Central memory CD8-positive, alpha-beta T cell (primary cell): ENCODE data around the gene BRINP2.

ENCODE experiments used
- ATAC-seq: fragments of 150-1000 bp; cut with Tn5 transposase; replicated peaks from 2 replicates; pipeline ENCODE4 v1.10.0; 2022; ENCODE audit warnings: mild to moderate bottlenecking, moderate FRiP score, moderate number of reproducible peaks; ENCODE audit not compliant: poor library complexity, severe bottlenecking; ENCODE audit errors: extremely low read depth
- DNase-seq, 2 donors: peaks; one replicate each; pipeline ENCODE4 v3.0.0; 2021; ENCODE audit warnings: low spot score in 2 of 2
- H3K27ac Mint-ChIP-seq: one replicate; pipeline ENCODE4 v1.8.0; 2022; ENCODE audit warnings: low read depth, mild to moderate bottlenecking, moderate library complexity, mixed read lengths
- H3K27me3 Mint-ChIP-seq: one replicate; pipeline ENCODE4 v1.8.0; 2022; ENCODE audit warnings: mixed read lengths
- H3K36me3 Mint-ChIP-seq: one replicate; pipeline ENCODE4 v1.8.0; 2022; ENCODE audit warnings: mild to moderate bottlenecking, moderate library complexity, mixed read lengths; ENCODE audit not compliant: insufficient read depth
- H3K4me1 Mint-ChIP-seq: one replicate; pipeline ENCODE4 v1.8.0; 2022; ENCODE audit warnings: mixed read lengths
- H3K4me3 Mint-ChIP-seq: one replicate; pipeline ENCODE4 v1.8.0; 2022; ENCODE audit warnings: mild to moderate bottlenecking, moderate library complexity, mixed read lengths
- H3K9me3 Mint-ChIP-seq: one replicate; pipeline ENCODE4 v1.8.0; 2022; ENCODE audit warnings: mixed read lengths

The BRINP2 gene

GRCh38 chr1:177170756-177171535 is at the start of gene BRINP2:
TSS of gene BRINP2 (plus strand) at chr1:177170958. CDS start at chr1:177229877, 58,919 bp downstream.
- Mint-ChIP-seq H3K27me3 (no peaks in the 10 kb centered on the region), H3K4me3 (no peak within 1 kb of the TSS), H3K36me3 (no peaks in the 10 kb centered on the region), H3K4me1 (no peaks in the 10 kb centered on the region), H3K9me3 (no peaks in the 10 kb centered on the region), H3K27ac (no peak within 1 kb of the TSS)
- DNase-seq, result no peak
- no peak for ATAC-seq

- Mint-ChIP-seq H3K9me3 (peaks cover 28% of the 10 kb centered on the region), H3K36me3 (no peaks in the 10 kb centered on the region), H3K27me3 (no peaks in the 10 kb centered on the region), H3K27ac (no peak overlapping the region), H3K4me3 (no peak overlapping the region), H3K4me1 (no peaks in the 10 kb centered on the region)
- no peak for ATAC-seq
- no peak for DNase-seq
These were observed 48.1 kb upstream of the BRINP2 start for GRCh38 chr1:177122461-177123251.

GRCh38 chr1:177124577-177125278 is 46.0 kb upstream of the BRINP2 start:
- Mint-ChIP-seq H3K36me3 (no peaks in the 10 kb centered on the region), H3K4me1 (no peaks in the 10 kb centered on the region)

GRCh38 chr1:177126267-177126666 is 44.5 kb upstream of the BRINP2 start:
- no peak for ATAC-seq
- no peak overlapping the region for H3K27ac Mint-ChIP-seq
- no peak for DNase-seq
- H3K4me3 Mint-ChIP-seq, result no peak overlapping the region
- H3K4me1 Mint-ChIP-seq, result no peaks in the 10 kb centered on the region
- H3K36me3 Mint-ChIP-seq, result no peaks in the 10 kb centered on the region
- peaks cover 20% of the 10 kb centered on the region for H3K9me3 Mint-ChIP-seq
- H3K27me3 Mint-ChIP-seq, result no peaks in the 10 kb centered on the region

More at GRCh38 chr1:177124577-177125278, 46.0 kb upstream of the BRINP2 start:
- H3K4me3 Mint-ChIP-seq, result no peak overlapping the region
- no peaks in the 10 kb centered on the region for H3K27me3 Mint-ChIP-seq
- no peak overlapping the region for H3K27ac Mint-ChIP-seq
- ATAC-seq, result no peak
- H3K9me3 Mint-ChIP-seq, result peaks cover 28% of the 10 kb centered on the region
- DNase-seq, result no peak

- Mint-ChIP-seq H3K27ac (no peak overlapping the region), H3K36me3 (no peaks in the 10 kb centered on the region), H3K4me3 (no peak overlapping the region), H3K27me3 (no peaks in the 10 kb centered on the region), H3K9me3 (peaks cover 20% of the 10 kb centered on the region), H3K4me1 (no peaks in the 10 kb centered on the region)
- ATAC-seq (no peak), DNase-seq (no peak)
These were observed 42.0 kb upstream of the BRINP2 start for GRCh38 chr1:177128665-177129281.

DNA sequence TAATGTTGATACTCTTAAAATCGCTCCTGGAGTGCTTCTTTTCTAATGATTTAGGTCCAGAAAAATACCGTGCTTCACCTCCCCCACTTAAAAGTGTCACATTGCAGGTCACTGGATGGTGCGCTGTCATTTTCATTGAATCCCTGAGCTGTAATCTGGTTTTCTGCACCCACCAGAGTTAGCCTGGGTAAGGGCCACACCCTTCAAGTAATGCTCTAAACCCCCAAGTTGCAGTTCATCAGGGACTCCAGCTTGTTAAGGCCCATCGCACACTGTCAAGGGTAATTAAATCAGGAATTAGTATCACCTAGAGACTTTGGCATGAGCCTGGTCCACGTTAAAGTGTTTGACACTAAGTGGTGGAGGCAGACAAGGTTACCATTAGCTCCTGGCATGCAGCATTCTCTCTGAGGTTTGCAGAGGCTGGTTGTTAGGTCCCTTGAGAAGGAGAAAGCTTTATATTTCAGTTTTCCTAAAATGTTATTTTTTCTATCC is 40.3 kb upstream of the BRINP2 start:
- H3K27me3 Mint-ChIP-seq, result no peaks in the 10 kb centered on the region
- no peak overlapping the region for H3K27ac Mint-ChIP-seq
- no peak for DNase-seq
- no peaks in the 10 kb centered on the region for H3K4me1 Mint-ChIP-seq
- H3K36me3 Mint-ChIP-seq, result no peaks in the 10 kb centered on the region
- no peak for ATAC-seq
- H3K4me3 Mint-ChIP-seq, result no peak overlapping the region
- peaks cover 24% of the 10 kb centered on the region for H3K9me3 Mint-ChIP-seq

GRCh38 chr1:177131723-177132122 is 39.0 kb upstream of the BRINP2 start:
- H3K4me3 Mint-ChIP-seq, result no peak overlapping the region
- no peak for DNase-seq
- no peaks in the 10 kb centered on the region for H3K27me3 Mint-ChIP-seq
- peaks cover 20% of the 10 kb centered on the region for H3K9me3 Mint-ChIP-seq
- H3K36me3 Mint-ChIP-seq, result no peaks in the 10 kb centered on the region
- H3K4me1 Mint-ChIP-seq, result no peaks in the 10 kb centered on the region
- H3K27ac Mint-ChIP-seq, result no peak overlapping the region
- no peak for ATAC-seq

- Mint-ChIP-seq H3K27ac (no peak overlapping the region), H3K4me3 (no peak overlapping the region), H3K4me1 (no peaks in the 10 kb centered on the region), H3K36me3 (no peaks in the 10 kb centered on the region), H3K27me3 (no peaks in the 10 kb centered on the region), H3K9me3 (peaks cover 23% of the 10 kb centered on the region)
- no peak for ATAC-seq
- DNase-seq, result no peak
These were observed 38.6 kb upstream of the BRINP2 start for GRCh38 chr1:177132141-177132540.

- Mint-ChIP-seq H3K4me3 (no peak overlapping the region), H3K27ac (no peak overlapping the region), H3K4me1 (no peaks in the 10 kb centered on the region), H3K9me3 (peaks cover 24% of the 10 kb centered on the region), H3K36me3 (no peaks in the 10 kb centered on the region), H3K27me3 (no peaks in the 10 kb centered on the region)
- DNase-seq, result no peak
- no peak for ATAC-seq
These were observed 36.7 kb upstream of the BRINP2 start for GRCh38 chr1:177133977-177134538.

DNA sequence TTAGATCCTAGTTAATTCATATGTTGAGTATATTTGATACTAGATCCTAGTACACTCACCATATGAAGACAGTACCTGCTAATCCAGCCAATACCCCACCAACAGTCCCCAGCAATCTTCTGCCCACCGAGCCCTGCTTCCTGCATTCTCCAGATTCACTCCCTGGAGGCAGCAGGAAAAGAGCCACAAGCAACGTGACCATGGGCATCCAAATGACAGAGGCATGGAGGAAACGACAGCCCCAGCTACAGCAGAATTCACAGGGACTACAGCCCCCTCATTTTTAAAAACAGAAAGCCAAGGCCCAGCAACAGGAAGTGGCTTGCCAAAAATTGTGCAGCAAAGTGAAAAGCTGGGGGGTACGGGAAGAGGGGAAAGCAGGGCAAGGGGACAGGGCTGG is 35.5 kb upstream of the BRINP2 start:
- peaks cover 24% of the 10 kb centered on the region for H3K9me3 Mint-ChIP-seq
- H3K27ac Mint-ChIP-seq, result no peak overlapping the region
- no peak overlapping the region for H3K4me3 Mint-ChIP-seq
- no peaks in the 10 kb centered on the region for H3K36me3 Mint-ChIP-seq
- no peaks in the 10 kb centered on the region for H3K27me3 Mint-ChIP-seq
- ATAC-seq (no peak), DNase-seq (no peak)
- H3K4me1 Mint-ChIP-seq, result no peaks in the 10 kb centered on the region

- no peak overlapping the region for H3K27ac Mint-ChIP-seq
- H3K27me3 Mint-ChIP-seq, result no peaks in the 10 kb centered on the region
- no peak for DNase-seq
- no peak overlapping the region for H3K4me3 Mint-ChIP-seq
- ATAC-seq, result no peak
- H3K9me3 Mint-ChIP-seq, result peaks cover 24% of the 10 kb centered on the region
- no peaks in the 10 kb centered on the region for H3K4me1 Mint-ChIP-seq
- H3K36me3 Mint-ChIP-seq, result no peaks in the 10 kb centered on the region
These were observed 32.9 kb upstream of the BRINP2 start for GRCh38 chr1:177137814-177138213.

- Mint-ChIP-seq H3K36me3 (no peaks in the 10 kb centered on the region), H3K4me3 (no peak overlapping the region), H3K4me1 (no peaks in the 10 kb centered on the region), H3K9me3 (peaks cover 24% of the 10 kb centered on the region), H3K27ac (no peak overlapping the region), H3K27me3 (no peaks in the 10 kb centered on the region)
- ATAC-seq (no peak), DNase-seq (no peak)
These were observed 32.4 kb upstream of the BRINP2 start for GRCh38 chr1:177138347-177138746.
